ENCODE data around the gene MAPK10. TPM values are rescaled to one million over a fixed set of nuclear protein-coding genes. Genes with fewer than 3 reads are reported as not detected.

The MAPK10 gene
- total and polyA plus RNA-seq, 9 of the 15 experiments (the other 6 are each of a cell fraction or from before 2014, with no cell fraction given), result 0.10 to 0.53 (median 0.18) TPM; not detected in 4

- TF ChIP-seq REST (IDR thresholded peaks at IDR 0.05; ENCODE audit: borderline replicate concordance) (no peak), REST (CRISPR knock-in tag; IDR thresholded peaks at IDR 0.05; ENCODE audit: low read depth) (no peak), E2F5 (CRISPR knock-in tag; IDR thresholded peaks at IDR 0.05) (no peak), ATF3 (IDR thresholded peaks at IDR 0.05) (no peak), ATF3 (CRISPR knock-in tag; conservative IDR thresholded peaks at IDR 0.05) (no peak), TFE3 (CRISPR knock-in tag; IDR thresholded peaks at IDR 0.05) (no peak), ZNF263 (CRISPR knock-in tag; IDR thresholded peaks at IDR 0.05; ENCODE audit: borderline replicate concordance) (no peak)
Observed at GRCh38 chr4:86256086-86256485, 103.8 kb downstream of the MAPK10 start (continued).
